Thoracic aorta (tissue), 2 donors: ENCODE measurements around the gene TBC1D30. TPM values are rescaled to one million over a fixed set of nuclear protein-coding genes. Genes with fewer than 3 reads are reported as not detected.

ENCODE experiments used
- ATAC-seq: fragments of 150-250 bp; one replicate; pipeline ENCODE4 v1.8.0; 2017; ENCODE audit warnings: low read depth; ENCODE audit not compliant: insufficient number of reproducible peaks, low FRiP score
- DNase-seq: peaks from one replicate; pipeline ENCODE4 v3.0.0-alpha.2; 2020; ENCODE audit warnings: low spot score
- H3K27ac ChIP-seq, 2 donors: fragments of 200-600 bp; sonication (generic); 1 replicate in 1 of 2; 2 replicates in 1 of 2; pipeline ENCODE4 v1.5.1; 2016; ENCODE audit warnings: mild to moderate bottlenecking in 2 of 2, moderate library complexity in 2 of 2
- H3K27me3 ChIP-seq: fragments of 200-600 bp; sonication (generic); replicated peaks from 2 replicates; pipeline ENCODE4 v1.6.0; 2016; ENCODE audit warnings: mild to moderate bottlenecking; ENCODE audit not compliant: insufficient read depth
- H3K36me3 ChIP-seq: fragments of 200-600 bp; sonication (generic); one replicate; pipeline ENCODE4 v1.5.1; 2016
- H3K4me1 ChIP-seq, 2 donors: fragments of 200-600 bp; sonication (generic); 1 replicate in 1 of 2; 2 replicates in 1 of 2; pipeline versions ENCODE4 v1.5.1 to v1.6.0; 2016; ENCODE audit warnings: low read depth in 2 of 2, mild to moderate bottlenecking in 1 of 2; ENCODE audit not compliant: control insufficient read depth in 1 of 2
- H3K4me3 ChIP-seq: fragments of 200-600 bp; sonication (generic); 2 replicates; pipeline ENCODE4 v1.5.1; 2016; ENCODE audit warnings: mild to moderate bottlenecking
- H3K9me3 ChIP-seq: fragments of 200-600 bp; sonication (generic); 2 replicates; pipeline ENCODE4 v1.5.1; 2016
- total RNA-seq, 2 donors: library from RNA; depleted of rRNA; stranded (reverse); fragments of >200 nt; gene quantifications; one replicate each; pipeline versions ENCODE4 v1.1.0 to v1.2.3, GENCODE V29; 2016
- TF ChIP-seq, protein P1 (sequence below): fragments of 200-600 bp; sonication (generic); IDR thresholded peaks from one replicate; pipeline ENCODE4 v1.5.1; 2019; ENCODE audit warnings: antibody characterized with exemption

The TBC1D30 gene
- total RNA-seq, 2 donors from 2014 or later: 7.6 to 19.0 TPM

DNA sequence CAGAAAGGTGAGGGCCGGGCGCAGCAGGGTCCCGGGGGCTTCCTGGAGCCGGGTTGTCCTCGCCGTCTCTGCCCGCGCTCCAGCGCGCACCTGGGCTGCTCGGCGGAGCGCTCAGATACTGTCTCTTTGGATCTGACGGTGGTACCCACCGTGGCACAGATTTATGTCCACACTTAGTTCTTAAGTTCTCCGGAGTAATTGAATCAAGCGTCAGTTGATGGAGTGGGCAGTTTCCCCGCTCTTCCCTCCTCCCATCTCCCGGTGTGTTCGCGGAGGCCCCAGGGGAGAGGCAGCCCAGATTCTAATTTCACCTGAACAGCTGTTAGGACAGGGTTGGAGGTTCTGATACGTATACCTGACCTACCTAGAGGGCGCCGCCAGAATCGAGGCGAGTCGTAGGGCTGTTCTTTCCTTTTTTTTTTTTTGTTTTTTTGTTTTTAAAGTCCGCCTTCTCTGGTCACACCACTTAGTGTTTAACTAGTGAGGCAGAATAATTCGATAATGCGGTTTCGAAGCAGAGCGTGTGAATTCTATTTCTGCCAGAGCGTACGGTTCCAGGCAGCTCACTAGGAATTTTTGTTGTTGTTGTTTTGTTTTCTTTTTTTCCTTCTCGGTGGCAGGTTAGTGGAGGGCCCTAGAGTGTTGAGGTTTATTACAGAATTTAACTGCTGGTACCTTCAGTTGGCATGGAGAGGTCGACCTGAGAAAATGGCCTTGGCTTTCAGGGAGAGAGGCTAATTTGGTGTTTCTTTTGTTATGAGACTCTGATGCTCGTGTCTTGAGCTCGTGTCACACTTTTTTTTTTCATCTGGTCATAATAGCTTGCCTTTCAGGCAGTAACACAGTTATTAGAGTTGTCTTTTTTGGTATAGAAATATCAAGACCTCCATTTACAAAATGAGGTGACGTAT is 42.9 kb upstream of the TBC1D30 start:
- DNase-seq: no peak
- TF ChIP-seq, protein P1, sequence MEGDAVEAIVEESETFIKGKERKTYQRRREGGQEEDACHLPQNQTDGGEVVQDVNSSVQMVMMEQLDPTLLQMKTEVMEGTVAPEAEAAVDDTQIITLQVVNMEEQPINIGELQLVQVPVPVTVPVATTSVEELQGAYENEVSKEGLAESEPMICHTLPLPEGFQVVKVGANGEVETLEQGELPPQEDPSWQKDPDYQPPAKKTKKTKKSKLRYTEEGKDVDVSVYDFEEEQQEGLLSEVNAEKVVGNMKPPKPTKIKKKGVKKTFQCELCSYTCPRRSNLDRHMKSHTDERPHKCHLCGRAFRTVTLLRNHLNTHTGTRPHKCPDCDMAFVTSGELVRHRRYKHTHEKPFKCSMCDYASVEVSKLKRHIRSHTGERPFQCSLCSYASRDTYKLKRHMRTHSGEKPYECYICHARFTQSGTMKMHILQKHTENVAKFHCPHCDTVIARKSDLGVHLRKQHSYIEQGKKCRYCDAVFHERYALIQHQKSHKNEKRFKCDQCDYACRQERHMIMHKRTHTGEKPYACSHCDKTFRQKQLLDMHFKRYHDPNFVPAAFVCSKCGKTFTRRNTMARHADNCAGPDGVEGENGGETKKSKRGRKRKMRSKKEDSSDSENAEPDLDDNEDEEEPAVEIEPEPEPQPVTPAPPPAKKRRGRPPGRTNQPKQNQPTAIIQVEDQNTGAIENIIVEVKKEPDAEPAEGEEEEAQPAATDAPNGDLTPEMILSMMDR: no peak
- Histone ChIP-seq H3K36me3 (no peaks in the 10 kb centered on the region), H3K9me3 (no peaks in the 10 kb centered on the region), H3K4me1 (peaks cover 8 to 12% of the 10 kb centered on the region in 2 donors), H3K27me3 (no peaks in the 10 kb centered on the region), H3K4me3 (peak overlapping the region; percentile 81), H3K27ac (no peak overlapping the region)
- no peak for ATAC-seq

DNA sequence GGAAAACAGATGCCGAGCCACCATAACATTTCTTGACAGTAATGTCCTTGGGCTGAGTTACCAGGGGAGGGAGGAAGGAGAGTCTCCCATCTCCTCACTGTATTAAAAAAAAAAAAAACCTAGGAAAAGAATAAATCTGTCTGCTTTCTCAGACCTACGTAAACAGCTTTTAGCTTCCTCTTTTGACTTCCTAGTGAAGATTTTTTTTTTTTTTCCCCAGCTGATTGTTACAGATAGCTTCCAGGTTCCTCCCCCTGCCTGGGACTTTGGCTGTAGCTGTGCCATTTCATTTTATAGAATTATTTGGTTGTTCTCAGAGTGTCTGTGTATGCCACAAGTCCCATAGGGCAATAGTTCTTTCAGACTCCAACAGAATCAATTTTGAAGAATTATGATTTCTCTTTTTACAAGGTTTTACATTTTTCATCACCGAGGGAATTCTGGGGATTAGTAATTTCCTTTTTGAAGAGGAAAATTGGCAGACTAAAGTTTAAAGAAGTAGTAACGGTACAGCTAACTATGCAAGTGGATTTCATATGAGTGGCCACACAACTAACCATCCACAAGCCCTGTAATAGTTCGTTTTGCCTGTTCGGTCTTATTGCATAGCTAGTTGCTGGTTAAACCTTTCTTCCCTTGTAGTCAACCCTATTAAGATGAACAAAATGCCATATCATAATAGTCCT is 42.1 kb upstream of the TBC1D30 start:
- Histone ChIP-seq H3K4me3 (peak overlapping the region; percentile 81), H3K9me3 (no peaks in the 10 kb centered on the region), H3K27ac (no peak overlapping the region), H3K36me3 (no peaks in the 10 kb centered on the region), H3K4me1 (peaks cover 8 to 12% of the 10 kb centered on the region in 2 donors), H3K27me3 (no peaks in the 10 kb centered on the region)
- TF ChIP-seq, protein P1: no peak
- no peak for DNase-seq
- ATAC-seq: no peak

DNA sequence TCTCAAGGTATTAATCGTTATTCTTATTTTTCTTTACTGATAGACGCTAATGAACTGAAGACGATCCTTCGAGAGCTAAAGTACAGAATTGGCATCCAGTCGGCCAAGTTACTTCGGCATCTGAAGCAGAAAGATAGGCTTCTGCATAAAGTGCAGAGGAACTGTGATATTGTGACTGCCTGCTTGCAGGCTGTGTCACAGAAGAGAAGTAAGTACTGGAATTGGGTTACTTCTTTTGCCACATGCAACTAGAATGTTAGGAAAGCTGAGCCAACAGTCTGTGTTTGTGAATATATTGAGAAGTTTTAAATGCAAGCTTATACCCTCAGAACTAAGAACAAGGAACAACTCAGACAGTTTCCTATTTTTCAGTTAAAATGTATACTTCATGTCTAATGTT is 38.6 kb upstream of the TBC1D30 start:
- Histone ChIP-seq H3K4me1 (peaks cover 8 to 11% of the 10 kb centered on the region in 2 donors), H3K4me3 (no peak overlapping the region), H3K27me3 (no peaks in the 10 kb centered on the region), H3K27ac (no peak overlapping the region), H3K36me3 (no peaks in the 10 kb centered on the region), H3K9me3 (no peaks in the 10 kb centered on the region)
- ATAC-seq: no peak
- no peak for DNase-seq
- TF ChIP-seq, protein P1: no peak

DNA sequence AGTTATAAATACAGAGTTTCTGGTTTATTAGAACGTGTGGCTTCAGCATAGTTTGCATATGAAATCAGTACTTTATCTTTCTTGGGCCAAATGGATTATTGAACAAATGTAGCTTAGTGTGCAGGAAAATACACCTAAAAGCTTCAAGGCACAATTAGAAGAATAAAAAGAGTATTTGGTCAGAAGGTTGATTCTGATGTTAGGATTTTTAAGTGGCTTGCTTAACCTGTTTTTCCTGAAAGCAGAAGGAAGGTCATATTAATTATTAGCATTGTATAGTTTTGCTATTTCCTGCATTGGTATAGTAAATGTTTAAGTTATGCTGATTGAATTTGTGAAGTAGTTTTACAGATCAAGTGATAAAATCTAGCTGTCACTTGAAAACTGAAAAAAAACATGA is 34.3 kb upstream of the TBC1D30 start:
- no peaks in the 10 kb centered on the region for H3K36me3 ChIP-seq
- H3K4me1 ChIP-seq: no peaks in the 10 kb centered on the region
- DNase-seq: no peak
- no peak for ATAC-seq
- H3K27me3 ChIP-seq: no peaks in the 10 kb centered on the region
- H3K9me3 ChIP-seq: no peaks in the 10 kb centered on the region
- H3K4me3 ChIP-seq: no peak overlapping the region
- H3K27ac ChIP-seq: no peak overlapping the region
- TF ChIP-seq, protein P1: no peak

DNA sequence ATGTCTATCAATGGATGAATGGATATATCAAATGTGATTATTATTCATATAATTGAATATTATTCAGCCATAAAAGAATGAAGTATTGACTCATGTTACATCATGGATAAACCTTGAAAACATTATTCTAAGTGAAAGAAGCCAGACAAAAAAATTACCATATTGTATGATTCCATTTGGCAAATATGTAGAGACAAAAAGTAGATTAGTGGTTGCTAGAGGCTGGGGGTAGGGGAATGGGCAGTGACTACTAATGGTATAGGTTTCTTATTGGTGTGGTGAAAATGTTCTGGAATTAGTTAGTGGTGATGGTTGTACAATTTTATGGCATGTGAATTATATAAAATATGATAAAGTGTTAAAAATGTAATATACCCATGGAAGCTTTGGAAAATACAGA is 33.4 kb upstream of the TBC1D30 start:
- ATAC-seq: no peak

More for the DNA sequence above, 33.4 kb upstream of the TBC1D30 start:
- Histone ChIP-seq H3K9me3 (no peaks in the 10 kb centered on the region), H3K4me3 (no peak overlapping the region), H3K27me3 (no peaks in the 10 kb centered on the region), H3K4me1 (peaks cover 0 to 4% of the 10 kb centered on the region in 2 donors), H3K27ac (no peak overlapping the region), H3K36me3 (no peaks in the 10 kb centered on the region)
- TF ChIP-seq, protein P1: no peak
- DNase-seq: no peak
